HepG2 (cell line): Measurements from ENCODE around the gene SLC7A4. TPM values are rescaled to one million over a fixed set of nuclear protein-coding genes. Genes with fewer than 3 reads are reported as not detected.

Experiments used
- AHR ChIP-seq: IDR thresholded peaks from 2 replicates; pipeline ENCODE4 v1.6.1; 2018; ENCODE audit warnings: missing genetic modification reagents, missing compliant biosample characterization
- ATRX ChIP-seq: sonication (generic); formaldehyde crosslinking; IDR thresholded peaks from 2 replicates; pipeline ENCODE4 v1.4.0; 2020; ENCODE audit warnings: missing genetic modification reagents, borderline replicate concordance
- BHLHE40 ChIP-seq: IDR thresholded peaks from 2 replicates; pipeline ENCODE4 v1.6.1; 2011; ENCODE audit warnings: low read length, improper control_type of control experiment
- FOXA3 ChIP-seq: IDR thresholded peaks from 2 replicates; pipeline ENCODE4 v1.6.1; 2016; ENCODE audit warnings: missing genetic modification reagents, missing compliant biosample characterization
- FOXP1 ChIP-seq, 2 experiments: fragments of 450-650 bp in 1 of 2; IDR thresholded peaks; 2 replicates each; pipeline ENCODE4 v1.6.1; 2017 to 2018; ENCODE audit warnings: antibody characterized with exemption in 1 of 2
- ISX ChIP-seq: sonication (generic); formaldehyde crosslinking; conservative IDR thresholded peaks from 2 replicates; pipeline ENCODE4 v1.5.0; 2020; ENCODE audit warnings: missing genetic modification reagents
- NFE2L2 ChIP-seq: fragments of 150-350 bp; IDR thresholded peaks from 2 replicates; pipeline ENCODE4 v1.6.1; 2014; ENCODE audit warnings: low read length
- NKX3-1 ChIP-seq: sonication (generic); formaldehyde crosslinking; IDR thresholded peaks from 2 replicates; pipeline ENCODE4 v1.5.0; 2020; ENCODE audit warnings: missing genetic modification reagents
- RXRA ChIP-seq: sonication (generic); formaldehyde crosslinking; IDR thresholded peaks from 2 replicates; pipeline ENCODE4 v1.5.1; 2020; ENCODE audit warnings: missing genetic modification reagents
- SETDB1 ChIP-seq: sonication (generic); formaldehyde crosslinking; IDR thresholded peaks from 2 replicates; pipeline ENCODE4 v1.5.1; 2020; ENCODE audit warnings: missing genetic modification reagents, mild to moderate bottlenecking, borderline replicate concordance
- SIN3B ChIP-seq: fragments of 150-350 bp; IDR thresholded peaks from 2 replicates; pipeline ENCODE4 v1.6.1; 2014; ENCODE audit warnings: low read length
- SPEN ChIP-seq: sonication (generic); formaldehyde crosslinking; IDR thresholded peaks from 2 replicates; pipeline ENCODE4 v1.5.1; 2020; ENCODE audit warnings: low read depth, mild to moderate bottlenecking, missing genetic modification reagents
- ZMYM2 ChIP-seq: sonication (generic); formaldehyde crosslinking; IDR thresholded peaks from 2 replicates; pipeline ENCODE4 v1.8.0; 2022; ENCODE audit warnings: mild to moderate bottlenecking, missing genetic modification reagents
- ZNF24 ChIP-seq: fragments of 450-650 bp; IDR thresholded peaks from 2 replicates; pipeline ENCODE4 v1.6.1; 2017; ENCODE audit warnings: antibody characterized with exemption, mild to moderate bottlenecking
- ZNF263 ChIP-seq: sonication (generic); formaldehyde crosslinking; IDR thresholded peaks from 2 replicates; pipeline ENCODE4 v1.4.0; 2020; ENCODE audit warnings: missing genetic modification reagents
- ZNF292 ChIP-seq: sonication (generic); formaldehyde crosslinking; IDR thresholded peaks from 2 replicates; pipeline ENCODE4 v1.8.1; 2022; ENCODE audit warnings: mild to moderate bottlenecking, low read depth, missing genetic modification reagents, borderline replicate concordance
- ZNF674 ChIP-seq: sonication (generic); formaldehyde crosslinking; IDR thresholded peaks from 2 replicates; pipeline ENCODE4 v1.5.0; 2020; ENCODE audit warnings: low read depth, mild to moderate bottlenecking, missing genetic modification reagents
- ZNF747 ChIP-seq: sonication (generic); formaldehyde crosslinking; IDR thresholded peaks from 2 replicates; pipeline ENCODE4 v1.8.1; 2023; ENCODE audit warnings: missing genetic modification reagents, mild to moderate bottlenecking, borderline replicate concordance
- polyA plus RNA-seq, 8 experiments: library from polyadenylated mRNA; depleted of rRNA in 3 of 8; stranded (reverse) in 7 of 8; unstranded in 1 of 8; fragments of >200 nt; fragmentation: Illumina TruSeq in 4 of 8; extraction: Trizol in 4 of 8; gene quantifications; 2 replicates each; pipeline versions ENCODE4 v1.2.1 to v1.2.3, GENCODE V29; 2011 to 2016; ENCODE audit warnings: low read depth in 4 of 8, missing spikeins in 1 of 8, mixed read lengths in 1 of 8; ENCODE audit not compliant: insufficient read depth in 1 of 8
- total RNA-seq, 5 experiments: library from RNA; depleted of rRNA; stranded (reverse); fragments of >200 nt; fragmentation: Illumina TruSeq; extraction: Trizol; gene quantifications; 2 replicates each; pipeline ENCODE4 v1.2.3, GENCODE V29; 2016; ENCODE audit warnings: low read depth in 1 of 5
- TF ChIP-seq, protein P1 (sequence below): sonication (generic); formaldehyde crosslinking; IDR thresholded peaks from 2 replicates; pipeline ENCODE4 v1.8.0; 2022; ENCODE audit warnings: missing genetic modification reagents, mild to moderate bottlenecking, moderate library complexity, borderline replicate concordance
- TF ChIP-seq, protein P2 (sequence below): sonication (generic); formaldehyde crosslinking; IDR thresholded peaks from 2 replicates; pipeline ENCODE4 v1.4.0; 2020; ENCODE audit warnings: mild to moderate bottlenecking, missing genetic modification reagents
- TF ChIP-seq, protein P3 (sequence below): sonication (generic); formaldehyde crosslinking; IDR thresholded peaks from 2 replicates; pipeline ENCODE4 v1.9.0; 2021; ENCODE audit warnings: missing genetic modification reagents, borderline replicate concordance

Gene SLC7A4
- total and polyA plus RNA-seq, 2 of the 13 experiments (the other 11 are each of a cell fraction or from before 2014, with no cell fraction given): not detected

DNA sequence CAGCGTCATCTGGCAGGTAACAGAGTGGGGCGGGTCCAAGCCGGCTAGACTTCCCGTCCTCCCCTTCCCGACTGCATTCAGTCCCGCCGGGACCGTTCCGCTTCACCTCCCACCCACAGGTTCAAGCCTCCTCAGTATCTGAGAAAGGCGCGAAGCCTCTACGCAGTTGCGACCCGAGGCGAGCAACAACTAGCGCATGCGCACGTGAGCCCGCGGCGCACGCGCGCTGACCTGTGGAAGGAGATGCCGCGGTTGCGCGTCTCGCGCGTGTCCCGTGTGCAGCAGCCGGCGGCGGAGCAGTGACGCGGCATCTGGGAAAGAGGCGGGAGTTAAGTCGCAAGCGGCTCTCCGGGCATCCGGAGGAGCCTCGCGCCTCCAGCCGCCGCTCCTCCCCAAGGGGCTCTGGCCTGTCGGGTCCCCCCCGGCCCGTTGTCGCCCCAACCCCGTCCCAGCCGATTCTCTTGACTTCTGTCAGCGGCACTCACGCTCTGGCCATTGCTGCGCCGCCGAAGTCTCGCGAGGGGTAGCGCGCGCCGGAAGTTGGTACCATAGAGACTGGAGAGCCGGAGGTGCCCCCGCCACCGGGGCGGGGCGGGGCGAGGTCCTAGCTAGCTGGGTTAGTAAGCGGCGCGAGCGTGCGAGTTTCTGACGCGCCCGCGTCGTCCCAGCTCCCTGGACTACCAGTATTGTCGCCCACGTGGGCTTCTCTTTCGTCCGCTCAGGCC, 30.6 kb downstream of the SLC7A4 start, which contains the start of gene THAP7 (continued):
- TF ChIP-seq, protein P1, sequence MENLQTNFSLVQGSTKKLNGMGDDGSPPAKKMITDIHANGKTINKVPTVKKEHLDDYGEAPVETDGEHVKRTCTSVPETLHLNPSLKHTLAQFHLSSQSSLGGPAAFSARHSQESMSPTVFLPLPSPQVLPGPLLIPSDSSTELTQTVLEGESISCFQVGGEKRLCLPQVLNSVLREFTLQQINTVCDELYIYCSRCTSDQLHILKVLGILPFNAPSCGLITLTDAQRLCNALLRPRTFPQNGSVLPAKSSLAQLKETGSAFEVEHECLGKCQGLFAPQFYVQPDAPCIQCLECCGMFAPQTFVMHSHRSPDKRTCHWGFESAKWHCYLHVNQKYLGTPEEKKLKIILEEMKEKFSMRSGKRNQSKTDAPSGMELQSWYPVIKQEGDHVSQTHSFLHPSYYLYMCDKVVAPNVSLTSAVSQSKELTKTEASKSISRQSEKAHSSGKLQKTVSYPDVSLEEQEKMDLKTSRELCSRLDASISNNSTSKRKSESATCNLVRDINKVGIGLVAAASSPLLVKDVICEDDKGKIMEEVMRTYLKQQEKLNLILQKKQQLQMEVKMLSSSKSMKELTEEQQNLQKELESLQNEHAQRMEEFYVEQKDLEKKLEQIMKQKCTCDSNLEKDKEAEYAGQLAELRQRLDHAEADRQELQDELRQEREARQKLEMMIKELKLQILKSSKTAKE (CRISPR knock-in tag): no peak; the same call in 1 of the 2 replicates
- TF ChIP-seq ATRX (CRISPR knock-in tag): no peak
- no peak for TF ChIP-seq ZMYM2 (CRISPR knock-in tag)
- 0 out of 2 replicates have a peak, but pooled peaks have one; percentile 37 for TF ChIP-seq ISX
- TF ChIP-seq, protein P2, sequence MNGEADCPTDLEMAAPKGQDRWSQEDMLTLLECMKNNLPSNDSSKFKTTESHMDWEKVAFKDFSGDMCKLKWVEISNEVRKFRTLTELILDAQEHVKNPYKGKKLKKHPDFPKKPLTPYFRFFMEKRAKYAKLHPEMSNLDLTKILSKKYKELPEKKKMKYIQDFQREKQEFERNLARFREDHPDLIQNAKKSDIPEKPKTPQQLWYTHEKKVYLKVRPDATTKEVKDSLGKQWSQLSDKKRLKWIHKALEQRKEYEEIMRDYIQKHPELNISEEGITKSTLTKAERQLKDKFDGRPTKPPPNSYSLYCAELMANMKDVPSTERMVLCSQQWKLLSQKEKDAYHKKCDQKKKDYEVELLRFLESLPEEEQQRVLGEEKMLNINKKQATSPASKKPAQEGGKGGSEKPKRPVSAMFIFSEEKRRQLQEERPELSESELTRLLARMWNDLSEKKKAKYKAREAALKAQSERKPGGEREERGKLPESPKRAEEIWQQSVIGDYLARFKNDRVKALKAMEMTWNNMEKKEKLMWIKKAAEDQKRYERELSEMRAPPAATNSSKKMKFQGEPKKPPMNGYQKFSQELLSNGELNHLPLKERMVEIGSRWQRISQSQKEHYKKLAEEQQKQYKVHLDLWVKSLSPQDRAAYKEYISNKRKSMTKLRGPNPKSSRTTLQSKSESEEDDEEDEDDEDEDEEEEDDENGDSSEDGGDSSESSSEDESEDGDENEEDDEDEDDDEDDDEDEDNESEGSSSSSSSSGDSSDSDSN (CRISPR knock-in tag): peak; percentile 68
- TF ChIP-seq AHR (CRISPR knock-in tag): no peak; the same call in 1 of the 2 replicates
- TF ChIP-seq ZNF674: no peak
- TF ChIP-seq ZNF292 (CRISPR knock-in tag): peak; percentile 67
- no peak for TF ChIP-seq ZNF24
- 0 out of 2 replicates have a peak, but pooled peaks have one; percentile 23 for TF ChIP-seq NKX3-1 (CRISPR knock-in tag)
- peak; percentile 37 for TF ChIP-seq RXRA (CRISPR knock-in tag)
- no peak for TF ChIP-seq NFE2L2
- peak; percentile 51 for TF ChIP-seq SPEN
- TF ChIP-seq FOXA3 (CRISPR knock-in tag): peak; percentile 16; the same call in 1 of the 2 replicates
- TF ChIP-seq SIN3B: no peak
- no peak for TF ChIP-seq ZNF263 (CRISPR knock-in tag)
- peak; percentile 83 for TF ChIP-seq BHLHE40
- no peak for TF ChIP-seq FOXP1 (IDR thresholded peaks at IDR 0.05)
- no peak for TF ChIP-seq FOXP1 (CRISPR knock-in tag; IDR thresholded peaks at IDR 0.05)
- TF ChIP-seq SETDB1 (CRISPR knock-in tag): no peak
- peak; percentile 1; the same call in 1 of the 2 replicates for TF ChIP-seq ZNF747 (CRISPR knock-in tag)
- TF ChIP-seq, protein P3, sequence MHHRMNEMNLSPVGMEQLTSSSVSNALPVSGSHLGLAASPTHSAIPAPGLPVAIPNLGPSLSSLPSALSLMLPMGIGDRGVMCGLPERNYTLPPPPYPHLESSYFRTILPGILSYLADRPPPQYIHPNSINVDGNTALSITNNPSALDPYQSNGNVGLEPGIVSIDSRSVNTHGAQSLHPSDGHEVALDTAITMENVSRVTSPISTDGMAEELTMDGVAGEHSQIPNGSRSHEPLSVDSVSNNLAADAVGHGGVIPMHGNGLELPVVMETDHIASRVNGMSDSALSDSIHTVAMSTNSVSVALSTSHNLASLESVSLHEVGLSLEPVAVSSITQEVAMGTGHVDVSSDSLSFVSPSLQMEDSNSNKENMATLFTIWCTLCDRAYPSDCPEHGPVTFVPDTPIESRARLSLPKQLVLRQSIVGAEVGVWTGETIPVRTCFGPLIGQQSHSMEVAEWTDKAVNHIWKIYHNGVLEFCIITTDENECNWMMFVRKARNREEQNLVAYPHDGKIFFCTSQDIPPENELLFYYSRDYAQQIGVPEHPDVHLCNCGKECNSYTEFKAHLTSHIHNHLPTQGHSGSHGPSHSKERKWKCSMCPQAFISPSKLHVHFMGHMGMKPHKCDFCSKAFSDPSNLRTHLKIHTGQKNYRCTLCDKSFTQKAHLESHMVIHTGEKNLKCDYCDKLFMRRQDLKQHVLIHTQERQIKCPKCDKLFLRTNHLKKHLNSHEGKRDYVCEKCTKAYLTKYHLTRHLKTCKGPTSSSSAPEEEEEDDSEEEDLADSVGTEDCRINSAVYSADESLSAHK (CRISPR knock-in tag): 0 out of 2 replicates have a peak, but pooled peaks have one; percentile 27
